ENCODE data around the gene SMARCB1.

Gene SMARCB1

GRCh38 chr22:23762842-23763578 lies 23.8 kb upstream of the SMARCB1 start, which contains the start of gene C22orf15:
TSS of gene C22orf15 (plus strand) at chr22:23762990. CDS start at chr22:23763307, 317 bp downstream.
- no peak for DNase-seq

GRCh38 chr22:23763579-23763945 lies 23.2 kb upstream of the SMARCB1 start:
- no peak for DNase-seq

- DNase-seq: no peak
These were observed 22.8 kb upstream of the SMARCB1 start for GRCh38 chr22:23763954-23764353.

- DNase-seq: no peak
These were observed 21.6 kb upstream of the SMARCB1 start for GRCh38 chr22:23764899-23765881.

- DNase-seq: no peak
These were observed 19.5 kb upstream of the SMARCB1 start for GRCh38 chr22:23767303-23767672.

- DNase-seq: peak; percentile 86 to 93
These were observed 18.9 kb upstream of the SMARCB1 start, which contains the start of gene CHCHD10 for GRCh38 chr22:23767673-23768548. TSS of gene CHCHD10 (minus strand) at chr22:23767972. CDS start at chr22:23767874, 98 bp downstream.

GRCh38 chr22:23769321-23769965 lies 17.3 kb upstream of the SMARCB1 start:
- DNase-seq: no peak

GRCh38 chr22:23772315-23772648 lies 14.5 kb upstream of the SMARCB1 start:
- no peak for DNase-seq

- peak; percentile 7 to 16 for DNase-seq
These were observed 13.9 kb upstream of the SMARCB1 start, which contains the start of gene MMP11 for GRCh38 chr22:23772649-23773473. TSS of gene MMP11 (plus strand) at chr22:23772849. CDS start at chr22:23772871, 22 bp downstream.

- no peak for DNase-seq
These were observed 13.2 kb upstream of the SMARCB1 start for GRCh38 chr22:23773483-23774113.

GRCh38 chr22:23774114-23774921 lies 12.4 kb upstream of the SMARCB1 start:
- no peak for DNase-seq

- no peak for DNase-seq
These were observed 11.8 kb upstream of the SMARCB1 start for GRCh38 chr22:23774922-23775436.

- DNase-seq: no peak
These were observed 10.9 kb upstream of the SMARCB1 start for GRCh38 chr22:23775779-23776375.

GRCh38 chr22:23777776-23778576 lies 8.8 kb upstream of the SMARCB1 start:
- no peak for DNase-seq

- no peak for DNase-seq
These were observed 8.2 kb upstream of the SMARCB1 start for GRCh38 chr22:23778577-23778900.

- DNase-seq: no peak
These were observed 7.7 kb upstream of the SMARCB1 start for GRCh38 chr22:23779083-23779482.

GRCh38 chr22:23779731-23780130 lies 7.0 kb upstream of the SMARCB1 start:
- no peak for DNase-seq

GRCh38 chr22:23780146-23780748 lies 6.5 kb upstream of the SMARCB1 start:
- DNase-seq: no peak
